AG04449 (cell line): Measurements from ENCODE around the gene TMEM74B.

Experiments
- CTCF ChIA-PET: fragments of 350-600 bp; formaldehyde crosslinking; extraction: SDS; loops from one replicate; lab custom pipeline; 2021; ENCODE audit warnings: antibody characterized with exemption; lab: Yijun Ruan, JAX
- POLR2A ChIA-PET: fragments of 400-600, 350-600 bp; formaldehyde crosslinking; extraction: SDS; loops from one replicate; lab custom pipeline; 2020; ENCODE audit warnings: antibody characterized with exemption, inconsistent platforms; lab: Yijun Ruan, JAX
- DNase-seq: peaks from one replicate; pipeline ENCODE4 v3.0.0-alpha.2; 2010; ENCODE audit warnings: low read depth, low spot score
- H3K4me3 ChIP-seq: 2 replicates; pipeline ENCODE4 v1.5.1; 2011; ENCODE audit warnings: low read depth, mild to moderate bottlenecking, control low read depth, low read length
- TF ChIP-seq, protein P1 (sequence below): IDR thresholded peaks from one replicate; pipeline ENCODE4 v1.5.1; 2011; ENCODE audit warnings: mild to moderate bottlenecking, moderate library complexity, low read length, control low read depth, inconsistent platforms; ENCODE audit not compliant: insufficient read depth; ENCODE audit errors: missing control alignments

Gene TMEM74B

DNA sequence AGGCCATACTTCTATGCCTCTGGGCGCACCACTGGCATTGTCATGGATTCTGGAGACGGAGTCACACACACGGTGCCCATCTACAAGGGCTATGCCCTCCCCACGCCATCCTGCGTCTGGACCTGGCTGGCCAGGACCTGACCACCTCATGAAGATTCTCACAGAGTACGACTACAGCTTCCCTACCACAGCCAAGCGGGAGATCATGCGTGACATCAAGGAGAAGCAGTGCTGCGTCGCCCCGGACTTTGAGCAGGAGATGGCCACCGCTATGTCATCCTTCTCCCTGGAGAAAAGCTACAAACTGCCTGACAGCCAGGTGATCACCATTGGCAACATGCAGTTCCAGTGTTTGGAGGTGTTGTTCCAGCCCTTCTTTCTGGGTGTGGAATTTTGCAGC lies 23.8 kb downstream of the TMEM74B start:
- DNase-seq, result no peak
- ChIA-PET POLR2A (no interaction called here), CTCF (no interaction called here)
- TF ChIP-seq, protein P1, sequence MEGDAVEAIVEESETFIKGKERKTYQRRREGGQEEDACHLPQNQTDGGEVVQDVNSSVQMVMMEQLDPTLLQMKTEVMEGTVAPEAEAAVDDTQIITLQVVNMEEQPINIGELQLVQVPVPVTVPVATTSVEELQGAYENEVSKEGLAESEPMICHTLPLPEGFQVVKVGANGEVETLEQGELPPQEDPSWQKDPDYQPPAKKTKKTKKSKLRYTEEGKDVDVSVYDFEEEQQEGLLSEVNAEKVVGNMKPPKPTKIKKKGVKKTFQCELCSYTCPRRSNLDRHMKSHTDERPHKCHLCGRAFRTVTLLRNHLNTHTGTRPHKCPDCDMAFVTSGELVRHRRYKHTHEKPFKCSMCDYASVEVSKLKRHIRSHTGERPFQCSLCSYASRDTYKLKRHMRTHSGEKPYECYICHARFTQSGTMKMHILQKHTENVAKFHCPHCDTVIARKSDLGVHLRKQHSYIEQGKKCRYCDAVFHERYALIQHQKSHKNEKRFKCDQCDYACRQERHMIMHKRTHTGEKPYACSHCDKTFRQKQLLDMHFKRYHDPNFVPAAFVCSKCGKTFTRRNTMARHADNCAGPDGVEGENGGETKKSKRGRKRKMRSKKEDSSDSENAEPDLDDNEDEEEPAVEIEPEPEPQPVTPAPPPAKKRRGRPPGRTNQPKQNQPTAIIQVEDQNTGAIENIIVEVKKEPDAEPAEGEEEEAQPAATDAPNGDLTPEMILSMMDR, result no peak
- no peak overlapping the region for H3K4me3 ChIP-seq

DNA sequence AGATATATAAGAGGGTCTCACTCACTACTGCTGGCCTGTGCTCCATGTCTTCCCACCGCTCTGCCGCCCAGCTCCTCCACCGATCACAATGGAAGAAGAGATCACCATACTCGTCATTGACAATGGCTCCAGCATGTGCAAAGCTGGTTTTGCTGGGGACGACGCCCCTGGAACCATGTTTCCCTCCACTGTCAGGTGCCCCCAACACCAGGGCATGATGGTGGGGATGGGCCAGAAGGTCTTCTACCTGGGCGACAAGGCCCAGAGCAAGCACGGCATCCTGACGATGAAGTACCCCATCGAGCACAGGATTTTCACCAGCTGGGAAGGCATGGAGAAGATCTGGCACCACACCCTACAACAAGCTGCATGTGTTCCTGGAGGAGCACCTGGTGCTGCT lies 24.3 kb downstream of the TMEM74B start:
- POLR2A ChIA-PET, result no interaction called here

DNA sequence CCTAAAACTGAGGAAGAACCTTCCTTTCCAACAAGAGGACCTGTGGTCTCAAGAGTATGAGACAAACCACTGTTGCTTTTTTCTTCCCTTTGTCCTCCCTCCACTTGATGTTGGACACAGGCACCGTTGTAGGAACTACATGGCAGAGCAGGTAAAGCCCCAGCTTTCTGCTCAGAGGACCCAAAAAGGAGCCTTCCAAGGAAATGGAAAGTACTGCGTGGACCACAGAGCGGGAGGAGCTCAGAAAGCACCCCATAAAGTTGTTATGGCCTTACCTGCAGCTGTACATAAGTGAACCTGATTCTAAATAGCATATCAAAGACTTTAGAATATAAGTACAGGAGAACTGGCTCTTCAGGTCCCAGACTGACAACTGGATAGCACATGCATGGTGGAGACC lies 29.4 kb downstream of the TMEM74B start:
- DNase-seq, result no peak
- H3K4me3 ChIP-seq, result no peak overlapping the region
- TF ChIP-seq, protein P1, result no peak
- POLR2A ChIA-PET, result interaction anchor here (0.6 kb wide), 1 partner anchor 380 kb away, joined by 3 read pairs; no protein-coding TSS in a partner anchor
- CTCF ChIA-PET, result no interaction called here

More for the DNA sequence above, 24.3 kb downstream of the TMEM74B start:
- CTCF ChIA-PET, result no interaction called here
- DNase-seq, result no peak
- TF ChIP-seq, protein P1, result no peak
- H3K4me3 ChIP-seq, result no peak overlapping the region

DNA sequence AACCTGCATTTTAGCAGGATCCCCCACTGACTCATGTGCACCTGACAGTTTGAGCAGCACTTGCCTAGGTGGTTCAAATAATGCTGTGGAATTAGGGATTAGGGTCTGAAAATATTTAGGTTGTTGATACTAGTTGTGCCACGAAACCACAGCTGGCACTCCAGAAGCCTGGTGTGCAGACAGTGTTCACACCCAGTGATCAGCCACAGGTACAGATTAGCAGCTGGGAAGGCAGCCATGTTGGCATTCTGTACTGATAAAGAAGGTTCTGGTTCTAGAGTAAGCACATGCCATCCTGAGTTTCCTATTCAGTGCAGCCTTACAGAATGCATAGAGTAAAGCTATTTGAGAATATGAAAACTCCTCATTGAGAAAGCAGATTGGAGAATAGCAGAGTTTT lies 30.1 kb downstream of the TMEM74B start:
- ChIA-PET POLR2A (interaction anchor here (0.6 kb wide), 1 partner anchor 380 kb away, joined by 3 read pairs; no protein-coding TSS in a partner anchor), CTCF (no interaction called here)
- TF ChIP-seq, protein P1, result no peak
- no peak overlapping the region for H3K4me3 ChIP-seq
- no peak for DNase-seq

DNA sequence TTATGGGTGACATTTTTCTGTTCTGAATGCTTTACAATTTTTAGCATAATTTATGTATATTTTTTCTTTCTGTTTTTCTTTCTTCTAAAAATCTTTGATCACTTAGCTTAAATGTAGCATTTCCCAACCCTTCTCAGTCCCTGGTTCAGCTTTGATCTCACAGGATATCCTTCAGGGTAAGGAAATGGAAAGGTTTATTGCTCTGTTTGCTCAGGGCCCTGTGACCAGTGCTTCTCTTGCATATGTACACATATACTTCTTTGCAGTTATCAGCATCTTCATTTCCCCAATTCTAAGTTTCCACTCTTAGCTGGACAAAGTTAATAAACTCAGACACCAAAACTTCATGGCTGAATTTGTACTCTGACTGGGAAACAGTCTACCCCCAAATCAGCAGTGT lies 30.6 kb downstream of the TMEM74B start:
- no peak overlapping the region for H3K4me3 ChIP-seq
- ChIA-PET POLR2A (no interaction called here), CTCF (no interaction called here)
- DNase-seq, result no peak
- TF ChIP-seq, protein P1, result no peak

DNA sequence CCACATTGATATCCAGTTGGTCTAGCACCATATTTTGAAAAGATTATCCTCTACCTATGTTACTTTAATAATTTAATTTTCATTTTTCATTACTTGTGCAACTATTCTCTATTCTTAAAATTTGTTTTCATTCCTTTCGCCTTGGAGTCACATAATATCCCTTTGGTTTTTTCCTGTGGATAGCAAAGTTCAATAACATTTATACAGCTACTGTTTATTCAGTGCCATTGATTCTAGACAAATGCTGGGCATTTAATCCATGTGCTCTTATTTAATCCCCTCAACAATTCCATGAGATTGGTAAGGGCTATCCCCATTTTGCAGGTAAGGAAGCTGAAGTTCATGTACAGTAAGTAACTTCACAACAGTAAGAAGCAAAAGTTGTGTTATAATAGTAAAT lies 33.8 kb downstream of the TMEM74B start:
- TF ChIP-seq, protein P1, result no peak
- no peak overlapping the region for H3K4me3 ChIP-seq
- no peak for DNase-seq
- ChIA-PET POLR2A (no interaction called here), CTCF (interaction anchor here (0.9 to 1.0 kb wide), 2 partner anchors 10 to 59 kb away, joined by 3 read pairs; no protein-coding TSS in a partner anchor)
